Upper lobe of left lung (tissue), 6 donors: Measurements from ENCODE around the gene SYNJ1. TPM values are rescaled to one million over a fixed set of nuclear protein-coding genes. Genes with fewer than 3 reads are reported as not detected.

Experiments
- ATAC-seq, 2 donors: fragments of 200-7000 bp; cut with Tn5 transposase; one replicate each; pipeline ENCODE4 v1.9.1; 2022; ENCODE audit warnings: mild to moderate bottlenecking in 2 of 2, moderate library complexity in 2 of 2; ENCODE audit not compliant: low FRiP score in 2 of 2
- DNase-seq, 2 donors: peaks; one replicate each; pipeline ENCODE4 v3.0.0-alpha.2; 2019 to 2020
- H3K27ac ChIP-seq, 4 donors: fragments of 200-600 bp; sonication (generic); one replicate each; pipeline ENCODE4 v1.5.1; 2016 to 2019
- H3K27me3 ChIP-seq, 4 donors: fragments of 200-600 bp; sonication (generic); one replicate each; pipeline ENCODE4 v1.5.1; 2017 to 2019
- H3K36me3 ChIP-seq, 4 donors: fragments of 200-600 bp; sonication (generic); one replicate each; pipeline ENCODE4 v1.5.1; 2016 to 2019
- H3K4me1 ChIP-seq, 4 donors: fragments of 200-600 bp; sonication (generic); one replicate each; pipeline ENCODE4 v1.5.1; 2018 to 2019
- H3K4me3 ChIP-seq, 4 donors: fragments of 200-600 bp; sonication (generic); one replicate each; pipeline ENCODE4 v1.5.1; 2017 to 2019; ENCODE audit warnings: mild to moderate bottlenecking in 2 of 4, moderate library complexity in 1 of 4
- H3K9me3 ChIP-seq, 4 donors: fragments of 200-600 bp; sonication (generic); one replicate each; pipeline ENCODE4 v1.5.1; 2018 to 2019
- EP300 ChIP-seq, 4 donors: sonication (generic); formaldehyde crosslinking; IDR thresholded peaks; one replicate each; pipeline ENCODE4 v1.5.1; 2017; ENCODE audit warnings: antibody characterized with exemption in 4 of 4, control low read depth in 2 of 4
- POLR2A ChIP-seq, 4 donors: fragments of 450-650 bp; IDR thresholded peaks; one replicate each; pipeline ENCODE4 v1.5.1; 2016 to 2017; ENCODE audit warnings: antibody characterized with exemption in 4 of 4, mild to moderate bottlenecking in 2 of 4
- POLR2AphosphoS5 ChIP-seq, 2 donors: sonication (generic); formaldehyde crosslinking; IDR thresholded peaks; one replicate each; pipeline ENCODE4 v1.5.1; 2017; ENCODE audit warnings: antibody characterized with exemption in 2 of 2
- WGBS, 2 donors: methylation state at CpG; one replicate each; pipeline ENCODE4 v1.1.5; 2017 to 2018; 5-methylcytosine and 5-hydroxymethylcytosine counted together
- total RNA-seq, 6 donors: library from RNA; depleted of rRNA in 4 of 6; stranded (reverse); fragments of >200 nt in 4 of 6; gene quantifications; one replicate each; pipeline versions ENCODE4 v1.1.0 to v1.2.1, GENCODE V29; 2016 to 2021
- TF ChIP-seq, protein P1 (sequence below), 6 experiments: fragments of 450-650 bp in 4 of 6; fragments of 200-600 bp in 2 of 6; sonication (generic) in 2 of 6; IDR thresholded peaks; one replicate each; pipeline ENCODE4 v1.5.1; 2016 to 2019; ENCODE audit warnings: antibody characterized with exemption in 6 of 6
- donor health status: DM: no; HTN: no; CAD: no; lungs with moderate emphysema.
- donor health status: DM: no; HTN: yes; CAD: no; lungs with severe emphysema.

SYNJ1 gene
- total RNA-seq, 6 donors from 2014 or later: 11.1 to 24.4 (median 16.7) TPM

DNA sequence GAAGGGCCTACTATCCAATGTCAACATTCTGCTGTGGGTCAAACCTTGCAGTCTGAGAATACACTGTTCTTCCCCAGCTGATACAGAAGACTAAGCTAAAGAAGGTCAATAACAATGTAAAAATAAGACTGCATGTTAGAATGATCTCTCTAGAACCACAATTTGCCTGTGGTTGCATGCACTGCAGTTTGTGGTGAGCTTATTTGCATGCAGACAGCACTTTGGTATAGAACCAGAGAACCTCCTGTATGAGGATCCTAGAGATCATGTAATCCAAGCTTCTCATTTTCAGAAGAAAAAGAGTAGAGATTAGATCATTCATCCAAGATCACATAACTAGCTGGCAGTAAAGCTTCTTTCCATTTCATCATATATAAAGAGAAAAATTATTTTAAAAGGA lies 15.8 kb downstream of the SYNJ1 start:
- no peak for TF ChIP-seq EP300 (IDR thresholded peaks at IDR 0.05)
- no peak for TF ChIP-seq POLR2AphosphoS5 (IDR thresholded peaks at IDR 0.05)
- no peak for TF ChIP-seq POLR2A (IDR thresholded peaks at IDR 0.05)
- TF ChIP-seq, protein P1, sequence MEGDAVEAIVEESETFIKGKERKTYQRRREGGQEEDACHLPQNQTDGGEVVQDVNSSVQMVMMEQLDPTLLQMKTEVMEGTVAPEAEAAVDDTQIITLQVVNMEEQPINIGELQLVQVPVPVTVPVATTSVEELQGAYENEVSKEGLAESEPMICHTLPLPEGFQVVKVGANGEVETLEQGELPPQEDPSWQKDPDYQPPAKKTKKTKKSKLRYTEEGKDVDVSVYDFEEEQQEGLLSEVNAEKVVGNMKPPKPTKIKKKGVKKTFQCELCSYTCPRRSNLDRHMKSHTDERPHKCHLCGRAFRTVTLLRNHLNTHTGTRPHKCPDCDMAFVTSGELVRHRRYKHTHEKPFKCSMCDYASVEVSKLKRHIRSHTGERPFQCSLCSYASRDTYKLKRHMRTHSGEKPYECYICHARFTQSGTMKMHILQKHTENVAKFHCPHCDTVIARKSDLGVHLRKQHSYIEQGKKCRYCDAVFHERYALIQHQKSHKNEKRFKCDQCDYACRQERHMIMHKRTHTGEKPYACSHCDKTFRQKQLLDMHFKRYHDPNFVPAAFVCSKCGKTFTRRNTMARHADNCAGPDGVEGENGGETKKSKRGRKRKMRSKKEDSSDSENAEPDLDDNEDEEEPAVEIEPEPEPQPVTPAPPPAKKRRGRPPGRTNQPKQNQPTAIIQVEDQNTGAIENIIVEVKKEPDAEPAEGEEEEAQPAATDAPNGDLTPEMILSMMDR (IDR thresholded peaks at IDR 0.05): no peak
- Histone ChIP-seq H3K27me3 (no peaks in the 10 kb centered on the region), H3K4me1 (peaks cover 0 to 6% (median 0%) of the 10 kb centered on the region in 4 donors), H3K4me3 (no peak overlapping the region), H3K36me3 (no peaks in the 10 kb centered on the region), H3K27ac (no peak overlapping the region), H3K9me3 (no peaks in the 10 kb centered on the region)
- ATAC-seq (no peak), DNase-seq (no peak)

DNA sequence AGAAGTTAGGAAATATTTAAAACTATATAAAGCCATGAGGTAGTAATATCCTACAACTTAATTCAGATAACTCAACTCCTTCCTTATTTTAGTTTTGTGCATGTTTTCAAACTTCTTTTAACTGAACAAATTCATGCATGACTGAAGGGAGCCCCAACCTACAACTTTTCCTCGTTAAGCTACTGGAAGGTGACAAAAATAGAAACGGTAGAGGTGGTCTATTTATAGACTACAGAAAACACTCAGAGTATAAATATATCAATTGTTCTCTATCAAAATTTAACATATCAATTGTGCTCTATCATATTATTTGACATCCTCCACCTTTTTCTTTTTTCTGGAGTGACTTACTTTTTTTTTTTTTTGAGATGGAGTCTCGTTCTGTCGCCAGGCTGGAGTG lies 16.8 kb downstream of the SYNJ1 start:
- no peaks in the 10 kb centered on the region for H3K9me3 ChIP-seq
- DNase-seq: no peak
- H3K27ac ChIP-seq: no peak overlapping the region
- TF ChIP-seq, protein P1 (IDR thresholded peaks at IDR 0.05): no peak
- TF ChIP-seq EP300 (IDR thresholded peaks at IDR 0.05): no peak
- 75 to 79% methylated on average over 4 of the region's 4 CpGs for WGBS, 2 donors
- H3K4me3 ChIP-seq: no peak overlapping the region
- H3K36me3 ChIP-seq: no peaks in the 10 kb centered on the region
- H3K27me3 ChIP-seq: no peaks in the 10 kb centered on the region
- no peak for ATAC-seq
- H3K4me1 ChIP-seq: peaks cover 0 to 6% (median 0%) of the 10 kb centered on the region in 4 donors

DNA sequence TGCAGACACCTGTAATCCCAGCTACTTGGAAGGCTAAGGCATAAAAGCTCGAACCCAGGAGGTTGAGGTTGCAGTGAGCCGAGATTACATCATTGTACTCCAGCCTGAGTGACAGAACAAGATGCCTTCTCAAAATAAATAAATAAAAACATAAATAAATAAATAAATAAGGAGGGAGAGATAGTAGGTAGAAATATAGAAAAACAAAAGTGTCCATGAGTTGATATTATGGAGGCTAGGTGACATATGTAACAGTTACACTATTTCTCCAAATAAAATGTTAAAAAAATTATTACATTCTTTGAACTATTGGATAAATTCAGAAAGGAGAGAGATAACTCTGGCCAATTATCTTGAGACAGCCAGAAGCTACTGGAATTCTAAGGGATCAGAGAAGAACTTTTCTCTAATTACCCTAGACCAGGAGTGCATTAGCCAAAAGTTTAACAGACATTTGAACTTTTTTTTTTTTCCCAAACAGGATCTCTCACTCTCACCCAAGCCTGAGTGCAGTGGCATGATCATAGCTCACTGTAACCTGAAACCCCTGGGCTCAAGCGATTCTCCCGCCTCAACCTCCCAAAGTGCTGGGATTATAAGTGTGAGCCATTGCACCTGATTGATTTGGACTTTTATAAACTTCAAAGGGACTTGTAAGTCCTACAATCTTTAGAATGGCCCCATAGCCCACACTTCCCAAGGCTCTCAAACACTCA lies 17.6 kb downstream of the SYNJ1 start:
- no peak overlapping the region for H3K4me3 ChIP-seq
- no peak overlapping the region for H3K27ac ChIP-seq
- no peaks in the 10 kb centered on the region for H3K27me3 ChIP-seq
- ATAC-seq (no peak), DNase-seq (no peak)
- WGBS, 2 donors: 88 to 91% methylated on average over 4 of the region's 4 CpGs
- TF ChIP-seq, protein P1 (IDR thresholded peaks at IDR 0.05): no peak
- TF ChIP-seq POLR2AphosphoS5 (IDR thresholded peaks at IDR 0.05) (no peak), POLR2A (IDR thresholded peaks at IDR 0.05) (no peak), EP300 (IDR thresholded peaks at IDR 0.05) (no peak)
- H3K4me1 ChIP-seq: peaks cover 0 to 6% (median 0%) of the 10 kb centered on the region in 4 donors
- no peaks in the 10 kb centered on the region for H3K36me3 ChIP-seq
- no peaks in the 10 kb centered on the region for H3K9me3 ChIP-seq

DNA sequence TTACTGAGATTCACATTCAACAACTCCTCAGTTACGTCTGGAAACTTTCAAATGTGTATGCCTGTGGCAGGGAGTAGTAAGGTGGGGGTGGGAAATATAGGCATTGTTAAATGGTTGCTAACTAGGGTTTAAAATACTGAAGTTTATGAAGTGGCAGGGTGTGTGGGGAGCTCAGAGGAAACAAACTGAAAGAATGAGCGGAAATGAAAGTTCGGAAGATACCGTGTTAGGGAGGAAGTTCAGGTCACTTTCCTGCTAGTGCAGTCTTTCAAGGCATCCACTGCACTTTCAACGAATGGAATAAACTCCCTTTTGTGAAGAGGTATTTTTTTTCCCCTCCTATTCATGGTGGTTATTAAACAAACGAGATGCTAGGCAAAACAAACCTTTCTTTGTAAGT lies 19.7 kb downstream of the SYNJ1 start:
- Histone ChIP-seq H3K27me3 (no peaks in the 10 kb centered on the region), H3K36me3 (no peaks in the 10 kb centered on the region), H3K4me1 (peaks cover 0 to 6% (median 0%) of the 10 kb centered on the region in 4 donors), H3K9me3 (no peaks in the 10 kb centered on the region), H3K27ac (peak overlapping the region in 1 of 4 donors; percentile 27), H3K4me3 (no peak overlapping the region)
- DNase-seq (no peak), ATAC-seq (no peak)
- 48 to 52% methylated on average over 6 of the region's 6 CpGs for WGBS, 2 donors
- TF ChIP-seq POLR2A (IDR thresholded peaks at IDR 0.05): no peak
- no peak for TF ChIP-seq POLR2AphosphoS5 (IDR thresholded peaks at IDR 0.05)
- no peak for TF ChIP-seq EP300 (IDR thresholded peaks at IDR 0.05)
- TF ChIP-seq, protein P1 (IDR thresholded peaks at IDR 0.05): no peak

DNA sequence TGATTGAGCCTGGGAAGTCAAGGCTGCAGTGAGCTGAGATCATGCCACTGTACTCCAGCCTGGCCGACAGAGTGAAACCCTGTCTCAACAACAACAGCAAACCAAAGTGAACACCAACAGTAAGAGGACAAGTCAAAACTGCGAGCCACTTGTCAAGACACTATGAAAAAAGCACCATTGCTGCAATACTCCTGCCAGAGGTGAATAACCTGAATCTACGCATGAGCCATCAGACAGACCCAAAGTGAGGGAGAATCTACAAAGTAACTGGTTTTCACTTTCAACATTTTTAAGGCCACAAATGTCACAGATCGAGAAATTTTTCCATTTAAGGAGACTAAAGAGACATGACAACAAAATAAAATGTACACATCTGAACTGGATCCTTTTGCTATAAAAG lies 21.9 kb downstream of the SYNJ1 start:
- Histone ChIP-seq H3K4me1 (peaks cover 0 to 6% (median 0%) of the 10 kb centered on the region in 4 donors), H3K9me3 (no peaks in the 10 kb centered on the region), H3K27me3 (no peaks in the 10 kb centered on the region), H3K27ac (no peak overlapping the region), H3K36me3 (peaks cover 0 to 2% (median 0%) of the 10 kb centered on the region in 4 donors), H3K4me3 (no peak overlapping the region)
- TF ChIP-seq EP300 (IDR thresholded peaks at IDR 0.05): no peak
- TF ChIP-seq, protein P1 (IDR thresholded peaks at IDR 0.05): no peak
- TF ChIP-seq POLR2A (IDR thresholded peaks at IDR 0.05): no peak
- TF ChIP-seq POLR2AphosphoS5 (IDR thresholded peaks at IDR 0.05): no peak
- 97 to 98% methylated on average over 4 of the region's 4 CpGs for WGBS, 2 donors
- no peak for ATAC-seq
- no peak for DNase-seq
